HFF-Myc (cell line): ENCODE measurements around the gene IL1RL2.

ENCODE experiments used
- DNase-seq: peaks from one replicate; pipeline ENCODE4 v3.0.0-alpha.2; 2011; ENCODE audit warnings: low read depth; ENCODE audit errors: extremely low read depth
- H3K4me3 ChIP-seq: replicated peaks from 2 replicates; pipeline ENCODE4 v1.5.1; 2011; ENCODE audit warnings: low read depth, mild to moderate bottlenecking, control low read depth, low read length
- TF ChIP-seq, protein P1 (sequence below): IDR thresholded peaks from 2 replicates; pipeline ENCODE4 v1.5.1; 2012; ENCODE audit warnings: mild to moderate bottlenecking, low read depth, low read length, control low read depth; ENCODE audit errors: missing control alignments

The IL1RL2 gene

DNA sequence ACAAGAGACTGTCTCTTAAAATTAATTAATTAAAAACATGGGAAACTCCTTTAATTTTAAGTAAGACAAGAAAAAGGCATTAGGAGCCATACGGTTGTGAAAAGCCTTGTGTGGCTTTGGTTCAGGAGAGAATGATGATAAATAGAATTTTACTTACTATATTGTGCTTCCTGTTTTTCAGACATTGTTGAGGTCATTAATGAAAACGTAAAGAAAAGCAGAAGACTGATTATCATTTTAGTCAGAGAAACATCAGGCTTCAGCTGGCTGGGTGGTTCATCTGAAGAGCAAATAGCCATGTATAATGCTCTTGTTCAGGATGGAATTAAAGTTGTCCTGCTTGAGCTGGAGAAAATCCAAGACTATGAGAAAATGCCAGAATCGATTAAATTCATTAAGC is 10.7 kb upstream of the IL1RL2 start:
- DNase-seq = no peak
- H3K4me3 ChIP-seq = no peak overlapping the region
- TF ChIP-seq, protein P1, sequence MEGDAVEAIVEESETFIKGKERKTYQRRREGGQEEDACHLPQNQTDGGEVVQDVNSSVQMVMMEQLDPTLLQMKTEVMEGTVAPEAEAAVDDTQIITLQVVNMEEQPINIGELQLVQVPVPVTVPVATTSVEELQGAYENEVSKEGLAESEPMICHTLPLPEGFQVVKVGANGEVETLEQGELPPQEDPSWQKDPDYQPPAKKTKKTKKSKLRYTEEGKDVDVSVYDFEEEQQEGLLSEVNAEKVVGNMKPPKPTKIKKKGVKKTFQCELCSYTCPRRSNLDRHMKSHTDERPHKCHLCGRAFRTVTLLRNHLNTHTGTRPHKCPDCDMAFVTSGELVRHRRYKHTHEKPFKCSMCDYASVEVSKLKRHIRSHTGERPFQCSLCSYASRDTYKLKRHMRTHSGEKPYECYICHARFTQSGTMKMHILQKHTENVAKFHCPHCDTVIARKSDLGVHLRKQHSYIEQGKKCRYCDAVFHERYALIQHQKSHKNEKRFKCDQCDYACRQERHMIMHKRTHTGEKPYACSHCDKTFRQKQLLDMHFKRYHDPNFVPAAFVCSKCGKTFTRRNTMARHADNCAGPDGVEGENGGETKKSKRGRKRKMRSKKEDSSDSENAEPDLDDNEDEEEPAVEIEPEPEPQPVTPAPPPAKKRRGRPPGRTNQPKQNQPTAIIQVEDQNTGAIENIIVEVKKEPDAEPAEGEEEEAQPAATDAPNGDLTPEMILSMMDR = no peak

DNA sequence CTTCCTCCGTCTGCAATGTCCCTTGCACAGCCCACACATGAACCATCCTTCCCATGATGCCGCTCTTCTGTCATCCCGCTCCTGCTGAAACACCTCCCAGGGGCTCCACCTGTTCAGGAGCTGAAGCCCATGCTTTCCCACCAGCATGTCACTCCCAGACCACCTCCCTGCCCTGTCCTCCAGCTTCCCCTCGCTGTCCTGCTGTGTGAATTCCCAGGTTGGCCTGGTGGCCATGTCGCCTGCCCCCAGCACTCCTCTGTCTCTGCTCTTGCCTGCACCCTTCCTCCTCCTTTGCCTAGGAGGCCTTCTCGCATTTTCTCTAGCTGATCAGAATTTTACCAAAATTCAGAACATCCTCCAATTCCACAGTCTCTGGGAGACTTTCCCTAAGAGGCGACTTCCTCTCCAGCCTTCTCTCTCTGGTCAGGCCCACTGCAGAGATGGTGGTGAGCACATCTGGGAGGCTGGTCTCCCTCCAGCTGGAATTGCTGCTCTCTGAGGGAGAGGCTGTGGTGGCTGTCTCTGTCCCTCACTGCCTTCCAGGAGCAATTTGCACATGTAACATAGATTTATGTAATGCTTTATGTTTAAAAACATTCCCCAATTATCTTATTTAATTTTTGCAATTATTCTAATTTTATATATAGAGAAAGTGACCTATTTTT is 8.9 kb upstream of the IL1RL2 start:
- no peak for DNase-seq
- TF ChIP-seq, protein P1 = no peak
- no peak overlapping the region for H3K4me3 ChIP-seq

DNA sequence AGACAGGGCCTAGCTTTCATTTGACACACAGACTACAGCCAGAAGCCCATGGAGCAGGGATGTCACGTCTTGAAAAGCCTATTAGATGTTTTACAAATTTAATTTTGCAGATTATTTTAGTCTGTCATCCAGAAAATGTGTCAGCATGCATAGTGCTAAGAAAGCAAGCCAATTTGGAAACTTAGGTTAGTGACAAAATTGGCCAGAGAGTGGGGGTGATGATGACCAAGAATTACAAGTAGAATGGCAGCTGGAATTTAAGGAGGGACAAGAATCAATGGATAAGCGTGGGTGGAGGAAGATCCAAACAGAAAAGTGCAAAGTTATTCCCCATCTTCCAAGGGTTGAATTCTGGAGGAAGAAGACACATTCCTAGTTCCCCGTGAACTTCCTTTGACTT is 7.8 kb upstream of the IL1RL2 start:
- no peak for DNase-seq
- no peak overlapping the region for H3K4me3 ChIP-seq
- TF ChIP-seq, protein P1 = no peak

DNA sequence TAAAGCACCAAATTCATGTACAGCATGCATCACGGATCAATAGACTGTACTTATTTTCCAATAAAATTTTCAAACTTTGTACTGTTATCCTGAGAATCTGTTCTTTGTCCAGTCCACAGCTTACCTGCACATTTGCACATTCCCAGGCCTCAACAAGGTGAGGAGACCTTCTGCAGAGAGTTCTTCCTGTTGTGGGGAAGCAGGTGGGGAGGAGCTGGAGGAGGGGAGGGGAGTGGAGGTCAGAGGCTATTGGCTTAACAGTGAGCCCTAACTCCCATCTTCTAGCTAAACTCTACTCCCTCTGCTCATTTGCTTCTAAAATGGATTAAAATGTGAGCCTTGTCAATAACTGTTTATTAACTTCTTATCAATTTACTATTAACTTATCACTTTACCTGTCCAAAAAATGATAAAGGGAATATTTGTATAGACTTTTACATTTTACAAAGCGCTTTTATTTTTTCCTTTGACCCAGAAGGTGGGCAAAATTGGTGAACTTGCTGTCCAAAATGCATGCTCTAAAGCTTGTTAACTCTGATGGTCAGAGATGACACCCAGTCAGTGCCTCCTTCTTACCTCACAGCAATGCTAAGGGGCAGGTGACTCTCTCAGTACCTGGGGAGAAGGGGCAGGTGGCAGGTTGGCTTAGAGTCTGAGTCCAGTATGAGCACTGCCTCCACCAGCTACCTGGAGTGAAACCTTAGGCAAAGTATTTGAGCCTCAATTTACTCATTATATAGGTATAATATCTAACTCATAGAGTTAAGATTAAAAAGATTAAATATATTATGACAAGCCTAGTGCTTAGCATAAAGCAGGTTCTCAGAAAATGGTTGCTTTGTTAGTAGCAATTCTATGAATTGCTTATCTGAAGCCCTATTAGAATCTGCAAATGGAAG is 6.8 kb upstream of the IL1RL2 start:
- TF ChIP-seq, protein P1 = no peak
- DNase-seq = no peak
- no peak overlapping the region for H3K4me3 ChIP-seq

DNA sequence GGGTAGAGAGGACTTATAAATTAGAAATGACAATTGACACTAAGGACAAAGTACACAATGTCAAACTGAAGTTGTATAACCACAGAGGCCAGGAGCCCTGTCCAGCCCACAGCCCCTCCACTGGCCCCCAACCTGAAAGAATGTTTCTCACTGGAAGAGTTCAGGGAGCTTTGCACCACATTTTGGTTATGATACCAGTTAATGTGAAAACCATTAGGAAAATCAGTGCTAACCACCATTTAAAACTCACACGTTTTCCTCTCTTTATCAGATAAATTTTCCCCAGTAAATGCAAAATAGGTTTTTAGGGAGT is 6.2 kb upstream of the IL1RL2 start:
- DNase-seq = no peak
- H3K4me3 ChIP-seq = no peak overlapping the region
- TF ChIP-seq, protein P1 = no peak

DNA sequence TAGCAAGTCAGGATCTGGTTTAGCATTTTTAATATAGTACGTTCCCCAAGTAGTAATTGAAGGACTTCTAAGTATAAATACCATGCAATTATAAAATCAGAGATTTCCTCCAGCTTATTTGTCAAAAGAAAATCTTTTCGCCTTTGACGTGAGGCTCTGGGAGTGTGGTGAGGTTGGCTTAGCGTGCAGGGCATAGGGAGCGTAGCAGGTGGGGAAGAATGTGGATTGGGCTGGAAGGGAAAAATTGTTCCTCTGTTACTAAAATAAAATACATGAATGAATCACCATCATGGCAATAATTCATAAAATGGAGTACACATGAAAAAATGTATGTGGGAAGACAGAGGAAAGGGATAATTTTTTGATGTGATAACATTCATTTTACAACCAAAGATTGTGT is 5.4 kb upstream of the IL1RL2 start:
- no peak overlapping the region for H3K4me3 ChIP-seq

More for the DNA sequence above, 5.4 kb upstream of the IL1RL2 start:
- TF ChIP-seq, protein P1 = no peak
- no peak for DNase-seq
